ENCODE results near the gene BSPRY. TPM values are rescaled to one million over a fixed set of nuclear protein-coding genes. Genes with fewer than 3 reads are reported as not detected.

Gene BSPRY
- total RNA-seq, 1 experiment from 2014 or later, result not detected

DNA sequence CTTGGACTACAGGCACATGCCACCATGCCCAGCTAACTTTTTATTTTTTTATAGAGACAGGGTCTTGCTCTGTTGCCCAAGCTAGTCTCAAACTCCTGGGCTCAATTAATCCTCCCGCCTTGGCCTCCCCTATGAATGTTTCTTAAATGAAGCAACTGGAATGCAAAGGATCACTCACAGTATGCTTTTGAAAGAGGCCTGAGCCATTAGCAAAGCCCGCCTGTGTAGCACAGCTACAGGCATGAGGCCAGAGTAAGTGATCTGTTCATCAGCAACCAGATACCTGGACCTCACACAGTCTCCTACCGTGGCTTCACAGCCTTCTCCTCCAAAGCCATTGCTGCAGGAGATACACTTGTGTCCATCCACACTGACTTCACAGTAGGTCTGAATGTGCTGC is 29.3 kb upstream of the BSPRY start:
- no peaks in the 10 kb centered on the region for H3K4me1 ChIP-seq (replicated peaks)
- no peaks in the 10 kb centered on the region for H3K36me3 ChIP-seq
- H3K9me3 ChIP-seq (replicated peaks), result no peaks in the 10 kb centered on the region
- DNase-seq (ENCODE audit: low read depth in 1 of 2, low spot score in 2 of 2), result no peak
- no peak overlapping the region for H3K4me3 ChIP-seq
- no peak overlapping the region for H3K27ac ChIP-seq
- H3K27me3 ChIP-seq (replicated peaks), result no peaks in the 10 kb centered on the region

DNA sequence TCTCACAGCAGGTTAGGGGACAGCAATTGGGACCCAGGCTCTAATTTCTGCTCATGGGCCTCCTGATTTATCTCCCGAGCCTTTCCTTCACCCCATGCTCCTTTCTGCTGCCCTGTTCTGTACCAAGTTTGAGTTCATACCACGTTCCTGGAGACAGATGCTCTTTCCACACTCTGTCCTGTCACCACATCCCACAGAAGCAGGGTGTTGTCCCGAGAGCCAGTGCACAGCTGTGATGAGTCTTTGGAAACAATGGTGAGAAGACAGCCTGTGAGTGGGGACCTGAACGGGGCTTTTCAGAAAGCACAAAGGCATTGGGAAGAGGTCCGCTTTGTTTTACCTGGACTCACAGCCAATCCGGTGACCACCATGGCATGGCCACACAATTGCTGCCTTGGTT is 26.7 kb upstream of the BSPRY start:
- H3K27ac ChIP-seq, result no peak overlapping the region
- DNase-seq (ENCODE audit: low read depth in 1 of 2, low spot score in 2 of 2), result no peak
- H3K27me3 ChIP-seq (replicated peaks), result no peaks in the 10 kb centered on the region
- H3K4me3 ChIP-seq, result no peak overlapping the region
- no peaks in the 10 kb centered on the region for H3K9me3 ChIP-seq (replicated peaks)
- no peaks in the 10 kb centered on the region for H3K4me1 ChIP-seq (replicated peaks)
- no peaks in the 10 kb centered on the region for H3K36me3 ChIP-seq

- DNase-seq (ENCODE audit: low read depth in 1 of 2, low spot score in 2 of 2), result no peak
- Histone ChIP-seq H3K4me1 (replicated peaks) (no peaks in the 10 kb centered on the region), H3K27ac (no peak overlapping the region), H3K4me3 (no peak overlapping the region), H3K27me3 (replicated peaks) (no peaks in the 10 kb centered on the region), H3K36me3 (no peaks in the 10 kb centered on the region), H3K9me3 (replicated peaks) (no peaks in the 10 kb centered on the region)
Measured at GRCh38 chr9:113326230-113326629, 23.1 kb upstream of the BSPRY start.

- H3K36me3 ChIP-seq, result no peaks in the 10 kb centered on the region
- H3K9me3 ChIP-seq (replicated peaks), result no peaks in the 10 kb centered on the region
- no peaks in the 10 kb centered on the region for H3K27me3 ChIP-seq (replicated peaks)
- DNase-seq (ENCODE audit: low read depth in 1 of 2, low spot score in 2 of 2), result no peak
- no peaks in the 10 kb centered on the region for H3K4me1 ChIP-seq (replicated peaks)
- no peak overlapping the region for H3K27ac ChIP-seq
- H3K4me3 ChIP-seq, result no peak overlapping the region
Measured at GRCh38 chr9:113328045-113328782, 21.1 kb upstream of the BSPRY start.

- Histone ChIP-seq H3K27me3 (replicated peaks) (no peaks in the 10 kb centered on the region), H3K4me3 (no peak overlapping the region), H3K4me1 (replicated peaks) (no peaks in the 10 kb centered on the region), H3K27ac (no peak overlapping the region), H3K36me3 (no peaks in the 10 kb centered on the region), H3K9me3 (replicated peaks) (no peaks in the 10 kb centered on the region)
- DNase-seq (ENCODE audit: low read depth in 1 of 2, low spot score in 2 of 2), result no peak
Measured at GRCh38 chr9:113331780-113332179, 17.6 kb upstream of the BSPRY start.

DNA sequence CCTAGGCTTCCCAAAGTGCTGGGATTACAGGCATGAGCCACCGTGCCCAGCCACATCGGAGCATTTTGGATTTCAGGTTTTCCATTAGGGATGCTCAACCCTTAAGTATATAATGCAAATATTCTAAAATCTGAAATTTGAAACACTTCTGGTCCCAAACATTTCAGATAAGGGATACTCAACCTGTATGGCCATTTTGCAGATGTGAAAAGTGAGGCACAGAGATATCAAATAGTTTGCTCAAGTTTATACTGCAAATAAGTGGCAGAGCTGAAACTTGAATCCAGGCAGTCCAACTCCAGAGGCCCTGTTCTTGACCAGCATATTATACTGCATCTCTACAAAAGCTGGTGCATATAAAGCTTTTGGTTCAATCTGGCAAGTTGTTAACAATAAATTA is 11.6 kb upstream of the BSPRY start:
- Histone ChIP-seq H3K9me3 (replicated peaks) (no peaks in the 10 kb centered on the region), H3K27ac (no peak overlapping the region), H3K36me3 (no peaks in the 10 kb centered on the region), H3K4me3 (no peak overlapping the region), H3K27me3 (replicated peaks) (no peaks in the 10 kb centered on the region), H3K4me1 (replicated peaks) (no peaks in the 10 kb centered on the region)
- DNase-seq (ENCODE audit: low read depth in 1 of 2, low spot score in 2 of 2), result no peak

GRCh38 chr9:113340011-113340699 is 9.2 kb upstream of the BSPRY start, which contains the start of gene WDR31:
TSS of gene WDR31 (minus strand) at chr9:113340275. CDS start at chr9:113332022, 8,253 bp downstream.
- no peak within 1 kb of the TSS for H3K27ac ChIP-seq
- peak within 1 kb of the TSS; percentile 52 for H3K4me3 ChIP-seq
- DNase-seq (ENCODE audit: low read depth in 1 of 2, low spot score in 2 of 2), result peak; percentile 84
- no peaks in the 10 kb centered on the region for H3K36me3 ChIP-seq
- H3K9me3 ChIP-seq (replicated peaks), result no peaks in the 10 kb centered on the region
- no peaks in the 10 kb centered on the region for H3K4me1 ChIP-seq (replicated peaks)
- H3K27me3 ChIP-seq (replicated peaks), result no peaks in the 10 kb centered on the region

- Histone ChIP-seq H3K27me3 (replicated peaks) (no peaks in the 10 kb centered on the region), H3K4me3 (no peak overlapping the region), H3K36me3 (no peaks in the 10 kb centered on the region), H3K4me1 (replicated peaks) (no peaks in the 10 kb centered on the region), H3K9me3 (replicated peaks) (no peaks in the 10 kb centered on the region), H3K27ac (no peak overlapping the region)
- DNase-seq (ENCODE audit: low read depth in 1 of 2, low spot score in 2 of 2), result no peak
Measured at GRCh38 chr9:113341712-113342410, 7.5 kb upstream of the BSPRY start.

GRCh38 chr9:113343732-113344231 is 5.6 kb upstream of the BSPRY start:
- H3K27ac ChIP-seq, result no peak overlapping the region
- H3K4me3 ChIP-seq, result no peak overlapping the region
- H3K27me3 ChIP-seq (replicated peaks), result peaks cover 3% of the 10 kb centered on the region
- no peaks in the 10 kb centered on the region for H3K36me3 ChIP-seq
- no peak for DNase-seq (ENCODE audit: low read depth in 1 of 2, low spot score in 2 of 2)
- H3K9me3 ChIP-seq (replicated peaks), result no peaks in the 10 kb centered on the region
- no peaks in the 10 kb centered on the region for H3K4me1 ChIP-seq (replicated peaks)

DNA sequence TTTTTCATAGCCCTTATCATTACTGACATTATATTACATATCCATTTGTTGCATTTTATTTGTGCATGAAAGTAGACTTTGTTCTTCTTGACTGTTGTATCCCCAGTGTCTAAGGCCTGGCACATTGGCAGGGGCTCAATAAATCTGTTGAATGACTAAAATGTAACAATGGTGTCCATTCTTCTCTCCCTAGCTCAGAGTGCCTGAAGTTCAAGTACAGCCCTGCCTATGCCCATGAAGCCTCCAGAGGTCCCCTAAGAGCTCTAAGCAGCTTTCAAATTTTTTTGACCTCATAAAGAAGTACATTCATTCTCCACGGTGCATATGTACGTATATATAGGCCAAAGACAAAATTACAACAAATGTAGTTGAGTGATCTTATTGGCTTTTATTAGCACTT is 4.2 kb upstream of the BSPRY start:
- no peak overlapping the region for H3K4me3 ChIP-seq
- H3K4me1 ChIP-seq (replicated peaks), result peaks cover 8% of the 10 kb centered on the region
- H3K9me3 ChIP-seq (replicated peaks), result no peaks in the 10 kb centered on the region
- no peaks in the 10 kb centered on the region for H3K36me3 ChIP-seq
- H3K27ac ChIP-seq, result no peak overlapping the region
- no peak for DNase-seq (ENCODE audit: low read depth in 1 of 2, low spot score in 2 of 2)
- H3K27me3 ChIP-seq (replicated peaks), result peaks cover 17% of the 10 kb centered on the region

- Histone ChIP-seq H3K36me3 (no peaks in the 10 kb centered on the region), H3K4me1 (replicated peaks) (peaks cover 8% of the 10 kb centered on the region), H3K4me3 (no peak overlapping the region), H3K27me3 (replicated peaks) (peaks cover 22% of the 10 kb centered on the region), H3K27ac (no peak overlapping the region), H3K9me3 (replicated peaks) (no peaks in the 10 kb centered on the region)
- no peak for DNase-seq (ENCODE audit: low read depth in 1 of 2, low spot score in 2 of 2)
Measured at GRCh38 chr9:113345671-113346070, 3.7 kb upstream of the BSPRY start.

DNA sequence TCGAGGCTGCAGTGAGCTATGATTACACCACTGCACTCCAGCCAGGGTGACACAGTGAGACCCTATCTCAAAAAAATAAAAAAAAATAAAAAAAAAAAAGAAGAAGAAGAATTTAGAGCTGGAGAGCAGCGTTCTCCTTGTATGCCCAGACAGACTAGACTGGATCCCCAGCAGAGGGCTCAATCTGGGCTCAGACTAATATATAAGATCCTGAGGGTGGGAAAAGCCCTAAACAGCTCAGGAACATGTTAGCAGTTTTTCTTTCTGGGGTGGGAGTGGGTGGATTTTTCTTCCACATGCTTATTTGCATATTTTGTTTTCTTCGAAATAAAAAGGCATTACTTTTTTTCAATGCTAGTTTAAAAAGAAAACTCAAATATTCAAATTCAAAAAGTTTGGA is 904 bp upstream of the BSPRY start:
- Histone ChIP-seq H3K27ac (no peak overlapping the region), H3K4me3 (no peak overlapping the region), H3K4me1 (replicated peaks) (peaks cover 8% of the 10 kb centered on the region), H3K27me3 (replicated peaks) (peaks cover 37% of the 10 kb centered on the region), H3K36me3 (no peaks in the 10 kb centered on the region), H3K9me3 (replicated peaks) (no peaks in the 10 kb centered on the region)
- no peak for DNase-seq (ENCODE audit: low read depth in 1 of 2, low spot score in 2 of 2)

DNA sequence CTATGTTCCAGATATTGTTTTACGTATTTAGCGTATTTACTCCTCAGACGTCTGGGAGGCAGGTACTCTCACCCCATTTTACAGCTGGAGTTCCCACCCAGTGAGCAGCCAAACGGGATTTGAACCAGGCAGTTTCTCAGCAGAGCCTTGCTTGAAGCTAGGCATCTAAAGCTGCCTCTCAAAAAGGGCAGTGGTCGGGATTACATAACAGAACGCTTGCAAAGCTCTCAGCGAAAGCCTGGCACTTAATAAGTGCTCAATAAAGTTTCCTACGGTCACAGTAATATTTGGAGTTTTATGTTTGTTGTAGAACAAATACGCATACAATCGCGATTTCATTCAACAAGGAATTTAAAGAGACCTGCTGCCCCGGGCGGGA is 286 bp upstream of the BSPRY start:
- DNase-seq (ENCODE audit: low read depth in 1 of 2, low spot score in 2 of 2), result no peak
- Histone ChIP-seq H3K4me3 (no peak overlapping the region), H3K36me3 (no peaks in the 10 kb centered on the region), H3K4me1 (replicated peaks) (peaks cover 8% of the 10 kb centered on the region), H3K9me3 (replicated peaks) (no peaks in the 10 kb centered on the region), H3K27me3 (replicated peaks) (peaks cover 38% of the 10 kb centered on the region), H3K27ac (no peak overlapping the region)

DNA sequence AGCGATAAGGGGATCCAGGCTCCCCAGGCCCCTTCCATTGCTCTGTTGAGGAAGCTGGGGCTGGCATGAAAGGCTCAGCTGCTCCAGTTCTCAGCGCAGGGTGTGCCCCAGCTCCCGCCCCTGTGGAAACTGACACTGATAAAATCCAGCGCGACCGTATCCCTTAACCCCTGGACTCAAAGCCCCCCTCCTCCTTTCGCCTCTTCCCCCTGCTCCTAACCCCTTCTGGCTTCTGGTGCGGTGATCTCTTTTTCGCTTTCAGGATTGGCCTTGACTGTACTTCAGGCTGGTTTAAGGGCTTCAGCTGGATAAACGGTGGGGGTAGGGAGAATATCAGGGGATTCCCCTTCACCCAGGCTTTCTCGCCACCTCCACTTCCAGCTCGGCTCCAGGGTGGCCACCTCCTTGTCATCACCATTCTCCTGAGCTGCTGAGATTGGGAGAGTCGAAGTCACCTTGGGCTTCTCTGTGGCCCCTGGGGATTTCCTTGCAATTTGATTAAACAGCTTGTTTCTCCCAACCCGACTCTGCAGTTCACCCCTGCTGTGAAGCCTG is 843 bp downstream of the BSPRY start:
- no peak for DNase-seq (ENCODE audit: low read depth in 1 of 2, low spot score in 2 of 2)
- Histone ChIP-seq H3K4me3 (no peak overlapping the region), H3K27me3 (replicated peaks) (peaks cover 45% of the 10 kb centered on the region), H3K27ac (no peak overlapping the region), H3K36me3 (no peaks in the 10 kb centered on the region), H3K9me3 (replicated peaks) (no peaks in the 10 kb centered on the region), H3K4me1 (replicated peaks) (peaks cover 8% of the 10 kb centered on the region)

Measured in SJSA1 (cell line).